ENCODE measurements around the gene PIGS. TPM values are rescaled to one million over a fixed set of nuclear protein-coding genes. Genes with fewer than 3 reads are reported as not detected.
A peak's percentile ranks its signal among the peaks of the same experiment; 100 is the strongest.

Gene PIGS
- total RNA-seq, 1 donor from 2014 or later, result 71.5 TPM

DNA sequence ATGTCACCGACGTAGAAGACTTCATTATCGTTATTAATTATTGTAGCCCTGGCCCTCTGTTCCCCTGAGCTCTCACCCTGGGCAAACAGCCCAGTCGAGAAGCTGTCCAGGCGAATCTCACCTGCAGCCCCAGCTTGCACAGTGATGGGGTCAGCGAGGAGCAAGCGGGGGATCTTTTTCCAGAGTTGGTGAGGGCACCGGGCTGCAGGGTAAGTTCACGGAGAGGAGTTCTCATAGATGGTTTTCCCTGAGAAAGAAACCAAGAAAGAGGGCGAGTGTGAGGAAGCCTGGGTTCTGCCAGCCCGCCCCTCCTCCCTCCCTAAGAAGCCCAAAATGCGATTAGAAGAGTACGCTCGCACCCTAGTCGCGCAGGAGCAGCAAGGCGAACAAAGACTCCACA is 27.1 kb upstream of the PIGS start:
- Mint-ChIP-seq H3K36me3 (ENCODE audit: low read depth, unreplicated experiment) (no peaks in the 10 kb centered on the region), H3K4me3 (ENCODE audit: unreplicated experiment) (peak overlapping the region; percentile 89), H3K9me3 (ENCODE audit: unreplicated experiment) (no peaks in the 10 kb centered on the region), H3K27ac (ENCODE audit: unreplicated experiment) (peak overlapping the region; percentile 56), H3K27me3 (ENCODE audit: low read depth, unreplicated experiment) (no peaks in the 10 kb centered on the region), H3K4me1 (ENCODE audit: low read depth, unreplicated experiment) (peaks cover 4% of the 10 kb centered on the region)
- peak overlapping the region; percentile 88 for H2AFZ ChIP-seq (ENCODE audit: low read depth, low read length)
- DNase-seq (ENCODE audit: low read depth) (no peak), FAIRE-seq (no peak)
- TF ChIP-seq, protein P1, sequence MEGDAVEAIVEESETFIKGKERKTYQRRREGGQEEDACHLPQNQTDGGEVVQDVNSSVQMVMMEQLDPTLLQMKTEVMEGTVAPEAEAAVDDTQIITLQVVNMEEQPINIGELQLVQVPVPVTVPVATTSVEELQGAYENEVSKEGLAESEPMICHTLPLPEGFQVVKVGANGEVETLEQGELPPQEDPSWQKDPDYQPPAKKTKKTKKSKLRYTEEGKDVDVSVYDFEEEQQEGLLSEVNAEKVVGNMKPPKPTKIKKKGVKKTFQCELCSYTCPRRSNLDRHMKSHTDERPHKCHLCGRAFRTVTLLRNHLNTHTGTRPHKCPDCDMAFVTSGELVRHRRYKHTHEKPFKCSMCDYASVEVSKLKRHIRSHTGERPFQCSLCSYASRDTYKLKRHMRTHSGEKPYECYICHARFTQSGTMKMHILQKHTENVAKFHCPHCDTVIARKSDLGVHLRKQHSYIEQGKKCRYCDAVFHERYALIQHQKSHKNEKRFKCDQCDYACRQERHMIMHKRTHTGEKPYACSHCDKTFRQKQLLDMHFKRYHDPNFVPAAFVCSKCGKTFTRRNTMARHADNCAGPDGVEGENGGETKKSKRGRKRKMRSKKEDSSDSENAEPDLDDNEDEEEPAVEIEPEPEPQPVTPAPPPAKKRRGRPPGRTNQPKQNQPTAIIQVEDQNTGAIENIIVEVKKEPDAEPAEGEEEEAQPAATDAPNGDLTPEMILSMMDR (IDR thresholded peaks at IDR 0.05; ENCODE audit: insufficient read depth, low read depth, low read length), result no peak
- H3K9me3 ChIP-seq (ENCODE audit: insufficient read depth, low read depth, low read length), result no peaks in the 10 kb centered on the region
- peak overlapping the region; percentile 92 for H3K4me2 ChIP-seq (ENCODE audit: low read length)
- H3K27ac ChIP-seq (ENCODE audit: low read depth, low read length), result peak overlapping the region; percentile 93
- peaks cover 24% of the 10 kb centered on the region for H3K79me2 ChIP-seq (ENCODE audit: insufficient read depth, low read length)
- no peaks in the 10 kb centered on the region for H3K27me3 ChIP-seq (ENCODE audit: insufficient read depth, low read length)
- no peaks in the 10 kb centered on the region for H3K36me3 ChIP-seq (ENCODE audit: insufficient read depth, low read length)
- peaks cover 9% of the 10 kb centered on the region for H3K4me1 ChIP-seq (ENCODE audit: insufficient read depth, low read length)
- peak overlapping the region; percentile 83 for H3K4me3 ChIP-seq (ENCODE audit: insufficient read depth, low read depth, low read length)
- peak overlapping the region; percentile 91 for H3K9ac ChIP-seq (ENCODE audit: low read length)
- H4K20me1 ChIP-seq (ENCODE audit: insufficient read depth, low read length), result no peaks in the 10 kb centered on the region

DNA sequence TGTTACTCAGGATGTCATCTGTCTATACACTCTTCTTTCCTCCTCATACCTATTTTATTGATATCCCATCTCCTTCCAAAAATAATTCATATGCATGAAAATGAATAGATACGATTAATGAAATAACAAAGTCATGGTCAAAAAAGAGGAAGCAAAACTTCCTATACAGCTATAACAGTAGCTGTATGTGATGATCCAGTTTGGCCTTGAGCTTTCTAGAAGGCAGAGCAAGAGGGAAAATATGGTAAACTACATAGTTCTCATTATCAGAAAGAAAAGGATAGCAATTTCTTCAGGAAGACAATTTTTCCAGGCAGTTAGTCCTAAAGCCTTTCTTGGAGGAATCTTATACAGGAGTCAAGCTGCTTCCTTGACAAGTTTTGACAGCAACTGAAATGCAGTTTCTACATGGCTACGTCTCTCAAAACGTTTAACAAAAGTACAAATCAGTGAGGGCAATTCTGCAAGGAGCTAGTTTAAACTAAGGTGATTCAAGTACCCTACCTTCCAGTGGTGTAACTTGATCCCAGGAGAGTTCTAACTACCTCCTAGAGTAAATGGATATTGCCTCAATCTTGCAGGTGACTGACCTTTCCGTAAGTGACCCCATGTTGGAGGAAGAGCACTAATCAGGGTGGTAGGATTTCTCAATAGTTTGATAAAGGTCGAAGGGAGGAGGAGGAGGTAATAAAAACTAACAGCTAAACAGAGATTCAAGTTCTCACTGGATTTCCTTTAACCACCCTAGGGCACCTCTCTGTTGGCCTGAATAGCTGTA is 26.5 kb upstream of the PIGS start:
- H3K9ac ChIP-seq (ENCODE audit: low read length), result peak overlapping the region; percentile 91
- peak overlapping the region; percentile 89 for H3K4me3 Mint-ChIP-seq (ENCODE audit: unreplicated experiment)
- peaks cover 28% of the 10 kb centered on the region for H3K79me2 ChIP-seq (ENCODE audit: insufficient read depth, low read length)
- no peaks in the 10 kb centered on the region for H3K9me3 Mint-ChIP-seq (ENCODE audit: unreplicated experiment)
- H3K9me3 ChIP-seq (ENCODE audit: insufficient read depth, low read depth, low read length), result no peaks in the 10 kb centered on the region
- H2AFZ ChIP-seq (ENCODE audit: low read depth, low read length), result peak overlapping the region; percentile 88
- DNase-seq (ENCODE audit: low read depth) (no peak), FAIRE-seq (no peak)
- H3K4me3 ChIP-seq (ENCODE audit: insufficient read depth, low read depth, low read length), result peak overlapping the region; percentile 83
- peaks cover 9% of the 10 kb centered on the region for H3K4me1 ChIP-seq (ENCODE audit: insufficient read depth, low read length)
- peaks cover 4% of the 10 kb centered on the region for H3K4me1 Mint-ChIP-seq (ENCODE audit: low read depth, unreplicated experiment)
- no peak for TF ChIP-seq EZH2 (IDR thresholded peaks at IDR 0.05; ENCODE audit: insufficient read depth, low read length)
- TF ChIP-seq, protein P1 (IDR thresholded peaks at IDR 0.05; ENCODE audit: insufficient read depth, low read depth, low read length), result no peak
- H3K4me2 ChIP-seq (ENCODE audit: low read length), result peak overlapping the region; percentile 92
- no peak overlapping the region for H3K27ac ChIP-seq (ENCODE audit: low read depth, low read length)
- H3K36me3 Mint-ChIP-seq (ENCODE audit: low read depth, unreplicated experiment), result no peaks in the 10 kb centered on the region
- peaks cover 4% of the 10 kb centered on the region for H3K36me3 ChIP-seq (ENCODE audit: insufficient read depth, low read length)
- no peak overlapping the region for H3K27ac Mint-ChIP-seq (ENCODE audit: unreplicated experiment)
- H4K20me1 ChIP-seq (ENCODE audit: insufficient read depth, low read length), result no peaks in the 10 kb centered on the region
- no peaks in the 10 kb centered on the region for H3K27me3 ChIP-seq (ENCODE audit: insufficient read depth, low read length)
- H3K27me3 Mint-ChIP-seq (ENCODE audit: low read depth, unreplicated experiment), result no peaks in the 10 kb centered on the region

DNA sequence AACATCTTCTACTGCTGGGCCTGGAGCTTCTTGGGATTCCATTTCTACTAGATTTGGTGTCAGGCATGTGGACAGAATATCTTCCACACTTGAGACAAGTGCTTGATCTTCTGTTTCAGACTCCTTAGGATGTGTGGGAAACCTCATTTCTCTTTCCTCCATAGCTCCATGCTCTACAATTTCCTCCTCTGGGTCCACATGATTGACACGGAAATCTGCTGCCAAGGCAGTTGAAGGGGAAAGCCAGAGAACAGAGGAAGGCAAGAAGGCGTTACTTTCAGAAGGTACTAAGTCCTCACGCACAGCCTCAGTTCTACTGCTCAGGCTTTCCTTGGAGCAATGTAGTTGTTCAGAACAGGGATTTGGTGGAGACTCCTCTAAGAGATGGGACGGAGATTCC is 20.9 kb upstream of the PIGS start:
- Mint-ChIP-seq H3K9me3 (ENCODE audit: unreplicated experiment) (no peaks in the 10 kb centered on the region), H3K4me1 (ENCODE audit: low read depth, unreplicated experiment) (no peaks in the 10 kb centered on the region), H3K4me3 (ENCODE audit: unreplicated experiment) (no peak overlapping the region), H3K27me3 (ENCODE audit: low read depth, unreplicated experiment) (no peaks in the 10 kb centered on the region), H3K27ac (ENCODE audit: unreplicated experiment) (no peak overlapping the region), H3K36me3 (ENCODE audit: low read depth, unreplicated experiment) (peaks cover 5% of the 10 kb centered on the region)
- Histone ChIP-seq H3K79me2 (ENCODE audit: insufficient read depth, low read length) (peaks cover 21% of the 10 kb centered on the region), H3K4me2 (ENCODE audit: low read length) (no peak overlapping the region), H3K9me3 (ENCODE audit: insufficient read depth, low read depth, low read length) (no peaks in the 10 kb centered on the region), H3K4me1 (ENCODE audit: insufficient read depth, low read length) (no peaks in the 10 kb centered on the region), H3K27ac (ENCODE audit: low read depth, low read length) (no peak overlapping the region), H3K9ac (ENCODE audit: low read length) (no peak overlapping the region), H2AFZ (ENCODE audit: low read depth, low read length) (no peak overlapping the region), H3K36me3 (ENCODE audit: insufficient read depth, low read length) (peaks cover 22% of the 10 kb centered on the region), H3K4me3 (ENCODE audit: insufficient read depth, low read depth, low read length) (no peak overlapping the region), H3K27me3 (ENCODE audit: insufficient read depth, low read length) (no peaks in the 10 kb centered on the region), H4K20me1 (ENCODE audit: insufficient read depth, low read length) (no peaks in the 10 kb centered on the region)
- TF ChIP-seq EZH2 (IDR thresholded peaks at IDR 0.05; ENCODE audit: insufficient read depth, low read length), result no peak
- TF ChIP-seq, protein P1 (IDR thresholded peaks at IDR 0.05; ENCODE audit: insufficient read depth, low read depth, low read length), result no peak
- FAIRE-seq (no peak), DNase-seq (ENCODE audit: low read depth) (no peak)
